ENCODE results near the gene JTB. TPM values are rescaled to one million over a fixed set of nuclear protein-coding genes. Genes with fewer than 3 reads are reported as not detected.

The JTB gene
- total RNA-seq, 4 donors from 2014 or later, result 157 to 309 (median 259) TPM

- ATAC-seq, result no peak
- in situ Hi-C loops (cut with MboI; ENCODE audit: low sequenced_read_pairs in 4 of 4), result no loop called here
- peaks cover 4 to 71% of the 10 kb centered on the region in 2 donors for H3K36me3 ChIP-seq
These were observed 38.0 kb downstream of the JTB start for GRCh38 chr1:153939476-153939875.

GRCh38 chr1:153938996-153939395 is 38.5 kb downstream of the JTB start:
- TF ChIP-seq POLR2A (IDR thresholded peaks at IDR 0.05) (no peak), CTCF (IDR thresholded peaks at IDR 0.05 in 4 of 5, conservative IDR thresholded peaks at IDR 0.05 in 1 of 5) (no peak)
- peaks cover 4 to 76% of the 10 kb centered on the region in 2 donors for H3K36me3 ChIP-seq
- ATAC-seq, result no peak
- DNase-seq, result no peak
- H3K27me3 ChIP-seq, result no peaks in the 10 kb centered on the region
- no peaks in the 10 kb centered on the region for H3K9me3 ChIP-seq
- in situ Hi-C loops (cut with MboI; ENCODE audit: low sequenced_read_pairs in 4 of 4) (no loop called here), intact Hi-C loops (cut with DNase I; ENCODE audit: low total_unique reads) (no loop called here)
- no peak overlapping the region for H3K4me3 ChIP-seq
- H3K27ac ChIP-seq, result no peak overlapping the region
- peaks cover 0 to 10% of the 10 kb centered on the region in 2 donors for H3K4me1 ChIP-seq

More at GRCh38 chr1:153939476-153939875, 38.0 kb downstream of the JTB start:
- intact Hi-C loops (cut with DNase I; ENCODE audit: low total_unique reads), result no loop called here
- Histone ChIP-seq H3K27ac (no peak overlapping the region), H3K4me1 (peaks cover 0 to 15% of the 10 kb centered on the region in 2 donors), H3K27me3 (no peaks in the 10 kb centered on the region), H3K9me3 (no peaks in the 10 kb centered on the region), H3K4me3 (no peak overlapping the region)
- TF ChIP-seq POLR2A (IDR thresholded peaks at IDR 0.05), result no peak
- no peak for TF ChIP-seq CTCF (IDR thresholded peaks at IDR 0.05 in 4 of 5, conservative IDR thresholded peaks at IDR 0.05 in 1 of 5)
- no peak for DNase-seq

GRCh38 chr1:153937331-153937730 is 40.1 kb downstream of the JTB start:
- Histone ChIP-seq H3K27ac (no peak overlapping the region), H3K27me3 (no peaks in the 10 kb centered on the region), H3K36me3 (peaks cover 4 to 86% of the 10 kb centered on the region in 2 donors), H3K4me1 (no peaks in the 10 kb centered on the region), H3K9me3 (no peaks in the 10 kb centered on the region), H3K4me3 (no peak overlapping the region)
- TF ChIP-seq POLR2A (IDR thresholded peaks at IDR 0.05) (no peak), CTCF (IDR thresholded peaks at IDR 0.05 in 4 of 5, conservative IDR thresholded peaks at IDR 0.05 in 1 of 5) (no peak)
- no peak for ATAC-seq
- in situ Hi-C loops (cut with MboI; ENCODE audit: low sequenced_read_pairs in 4 of 4), result no loop called here
- intact Hi-C loops (cut with DNase I; ENCODE audit: low total_unique reads), result no loop called here
- DNase-seq, result no peak

- Histone ChIP-seq H3K4me1 (no peaks in the 10 kb centered on the region), H3K27me3 (no peaks in the 10 kb centered on the region), H3K36me3 (peaks cover 4 to 86% of the 10 kb centered on the region in 2 donors), H3K9me3 (no peaks in the 10 kb centered on the region), H3K27ac (no peak overlapping the region), H3K4me3 (no peak overlapping the region)
- ATAC-seq (no peak), DNase-seq (peak in 1 of 2 donors; percentile 6)
- intact Hi-C loops (cut with DNase I; ENCODE audit: low total_unique reads), result no loop called here
- TF ChIP-seq POLR2A (IDR thresholded peaks at IDR 0.05) (no peak), CTCF (IDR thresholded peaks at IDR 0.05 in 4 of 5, conservative IDR thresholded peaks at IDR 0.05 in 1 of 5) (no peak)
- in situ Hi-C loops (cut with MboI; ENCODE audit: low sequenced_read_pairs in 4 of 4), result no loop called here
These were observed 41.3 kb downstream of the JTB start for GRCh38 chr1:153936011-153936802.

Data from gastrocnemius medialis (tissue), 4 donors.